ENCODE results near the gene LSM3.
A peak's percentile ranks its signal among the peaks of the same experiment; 100 is the strongest.

LSM3 gene

DNA sequence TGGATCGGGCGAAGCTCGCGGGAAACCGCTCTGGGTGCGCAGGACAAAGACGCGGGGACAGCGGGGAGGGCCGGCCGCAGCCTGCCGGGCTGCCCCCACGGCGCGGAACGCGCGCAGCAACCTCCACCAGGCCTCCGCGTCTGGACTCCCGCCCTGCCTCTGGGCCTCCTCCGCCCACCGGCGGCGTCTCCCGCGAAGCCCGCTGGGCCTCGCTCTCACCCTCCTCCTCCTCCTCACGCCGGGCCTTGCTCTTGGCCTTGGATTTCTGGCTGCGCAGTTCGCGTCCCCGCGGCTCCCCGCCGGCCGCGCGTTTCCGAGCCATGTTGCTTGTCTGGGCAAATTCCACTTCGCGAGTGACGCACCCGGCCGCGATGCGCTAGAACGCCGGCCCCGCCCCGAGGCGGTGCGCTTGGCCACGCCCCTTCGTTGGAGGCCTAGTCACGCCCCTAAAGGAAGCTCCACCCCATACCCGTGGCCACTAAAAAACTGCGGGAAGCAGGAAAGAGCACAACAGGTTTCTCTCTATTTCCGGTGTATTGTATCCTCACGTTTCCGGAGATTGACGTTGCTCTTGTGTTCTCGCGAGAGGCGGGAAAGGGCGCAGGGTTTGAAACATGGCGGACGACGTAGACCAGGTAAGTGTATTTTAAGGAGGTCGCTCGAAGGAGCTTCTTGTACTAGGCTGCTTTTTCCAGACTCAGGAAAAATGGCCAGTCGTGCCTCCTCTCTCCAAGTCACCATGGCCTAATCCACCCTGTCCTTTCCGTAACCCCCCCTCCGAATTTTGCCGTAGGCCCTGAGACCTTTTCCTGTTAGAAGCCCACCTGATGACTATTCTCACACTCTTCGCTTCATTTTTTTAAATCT lies at the start of gene LSM3, which contains the start of gene XPC:
Gene LSM3 (plus strand): TSS at position 571 of the 867 bp plus-strand sequence. CDS start 44 bp downstream, at position 615.
Gene XPC (minus strand): TSS at position 355 of the 867 bp plus-strand sequence. CDS start 33 bp downstream, at position 322.
- peak; percentile 98 to 99 for DNase-seq

DNA sequence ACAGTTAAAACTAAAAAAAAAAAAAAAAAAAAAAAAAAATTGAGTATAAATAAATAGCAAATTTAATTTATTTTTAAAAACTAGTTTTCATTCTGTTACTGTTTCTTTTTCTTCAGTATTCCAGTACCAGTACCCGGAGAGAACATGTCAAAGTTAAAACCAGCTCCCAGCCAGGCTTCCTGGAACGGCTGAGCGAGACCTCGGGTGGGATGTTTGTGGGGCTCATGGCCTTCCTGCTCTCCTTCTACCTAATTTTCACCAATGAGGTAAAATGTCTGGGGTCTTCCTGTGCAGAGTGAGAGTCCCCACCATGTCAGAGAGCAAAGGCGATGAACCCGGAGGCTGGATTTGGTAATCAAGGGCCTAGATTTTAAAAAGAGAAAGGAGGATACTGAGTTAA lies 49.3 kb upstream of the LSM3 start:
- no peak for DNase-seq

DNA sequence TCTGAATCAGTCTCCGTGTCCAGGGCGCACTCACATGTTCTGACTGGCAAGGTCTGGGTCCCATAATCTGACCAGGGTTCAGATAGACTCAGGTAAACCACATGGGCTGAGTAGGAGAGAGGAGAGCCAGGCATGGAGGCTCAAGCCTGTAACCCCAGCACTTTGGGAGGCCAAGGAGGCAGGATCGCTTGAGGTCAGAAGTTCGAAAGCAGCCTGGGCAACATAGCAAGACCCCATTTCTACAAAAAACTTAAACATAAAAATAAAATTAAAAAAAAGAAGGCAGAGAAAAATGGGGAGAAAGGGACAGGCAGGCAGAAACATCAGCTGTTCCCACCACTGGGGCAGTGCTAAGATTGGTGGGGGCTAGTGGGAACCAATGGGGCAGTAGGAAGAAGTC lies 48.4 kb upstream of the LSM3 start:
- no peak for DNase-seq

DNA sequence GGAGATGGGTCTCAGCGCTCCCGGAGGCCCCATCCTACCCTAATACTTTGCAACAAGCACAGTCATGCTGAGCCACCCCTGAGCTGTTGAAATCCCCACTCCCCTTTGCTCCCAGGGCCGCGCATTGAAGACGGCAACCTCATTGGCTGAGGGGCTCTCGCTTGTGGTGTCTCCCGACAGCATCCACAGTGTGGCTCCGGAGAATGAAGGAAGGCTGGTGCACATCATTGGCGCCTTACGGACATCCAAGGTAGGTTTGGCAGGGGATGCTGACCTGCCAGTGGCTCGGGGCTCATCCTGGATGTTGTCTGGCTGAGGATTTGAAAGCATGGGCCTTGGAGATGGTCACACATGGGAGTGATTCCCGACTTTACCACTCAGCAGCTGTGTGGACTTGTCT lies 47.9 kb upstream of the LSM3 start:
- DNase-seq, result no peak

DNA sequence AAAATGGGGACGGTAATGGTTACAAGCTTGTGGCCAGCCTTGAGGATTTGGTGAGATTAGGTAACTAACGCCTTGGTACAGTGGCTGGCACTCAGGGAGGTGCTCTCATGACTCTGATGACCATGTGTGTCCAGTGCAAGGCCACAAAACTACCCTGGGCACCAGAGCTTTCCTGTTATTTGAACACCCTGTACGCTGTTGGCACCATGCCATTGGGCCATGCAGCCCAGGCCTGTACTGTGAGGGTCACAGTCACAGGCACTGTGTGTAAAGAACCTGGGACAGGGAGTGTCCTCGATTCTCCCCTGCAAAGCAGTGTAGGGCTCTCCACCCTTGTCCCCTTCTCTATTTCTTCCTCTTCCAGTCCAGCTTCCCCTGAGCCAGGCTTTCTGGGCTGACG lies 47.5 kb upstream of the LSM3 start:
- DNase-seq, result no peak

DNA sequence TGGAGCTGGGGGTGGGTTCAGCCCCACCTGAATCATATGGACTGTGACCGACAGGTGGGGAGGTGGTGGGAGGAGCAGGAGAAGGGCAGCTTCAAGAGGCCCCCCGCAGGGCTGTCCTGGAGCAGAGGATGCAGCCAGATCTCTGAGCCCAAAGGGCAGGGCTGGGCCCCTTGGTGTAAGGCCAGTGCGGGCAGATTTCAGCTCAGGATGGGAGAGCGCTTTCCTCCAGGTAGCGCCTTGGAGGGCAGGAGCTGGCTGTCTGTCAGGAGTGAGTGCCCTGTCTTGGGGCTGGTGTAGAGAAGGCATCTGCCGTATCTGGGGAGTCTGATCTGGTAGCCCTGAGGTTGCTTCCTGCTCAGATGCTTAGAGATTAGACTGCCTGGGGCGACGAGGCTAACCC lies 46.5 kb upstream of the LSM3 start:
- DNase-seq, result no peak

DNA sequence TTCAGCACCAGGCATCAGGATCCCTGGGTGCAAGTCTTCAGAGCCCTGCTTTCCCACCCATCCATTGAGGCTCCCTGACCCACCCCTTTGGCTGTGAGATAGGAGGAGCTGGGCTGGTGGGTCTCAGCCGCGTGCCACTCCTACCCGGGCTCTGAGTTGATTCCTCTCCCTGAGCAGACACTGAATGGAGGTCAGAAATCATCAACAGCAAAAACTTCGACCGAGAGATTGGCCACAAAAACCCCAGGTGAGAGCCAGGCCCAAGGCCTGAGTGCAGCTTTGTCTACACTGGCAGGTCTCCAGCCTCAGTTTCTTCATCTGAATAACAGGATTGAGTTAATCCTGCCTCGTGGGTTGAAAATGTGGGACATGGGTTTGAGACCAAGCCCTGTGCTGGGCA lies 45.9 kb upstream of the LSM3 start:
- no peak for DNase-seq

DNA sequence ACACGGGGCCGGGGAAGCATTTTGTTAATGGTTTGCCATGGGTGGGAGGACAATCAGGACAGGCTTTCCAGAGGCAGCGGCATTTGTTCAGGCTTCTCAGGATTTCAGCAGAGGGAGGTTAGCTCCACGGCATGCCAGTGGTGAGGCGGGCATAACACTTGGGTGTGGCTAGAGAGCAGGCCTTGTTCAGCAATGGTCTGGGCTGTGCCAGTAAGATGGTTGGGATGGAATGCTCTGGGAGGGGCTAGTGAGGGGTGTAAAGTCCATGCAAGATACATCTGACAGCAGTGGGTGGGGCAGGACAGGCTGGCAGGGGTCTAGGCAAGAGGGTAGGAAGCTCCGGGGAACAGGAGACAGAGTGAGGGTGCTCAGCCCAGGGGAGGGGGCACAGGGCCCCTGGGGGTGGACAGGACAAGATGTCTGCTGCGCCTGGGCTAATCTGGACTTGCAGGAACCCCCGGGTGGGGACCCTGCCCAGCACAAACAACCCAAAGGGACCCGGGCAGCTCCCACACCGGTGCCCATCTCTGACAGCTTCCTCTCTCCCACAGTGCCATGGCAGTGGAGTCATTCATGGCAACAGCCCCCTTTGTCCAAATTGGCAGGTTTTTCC lies 45.3 kb upstream of the LSM3 start:
- no peak for DNase-seq

DNA sequence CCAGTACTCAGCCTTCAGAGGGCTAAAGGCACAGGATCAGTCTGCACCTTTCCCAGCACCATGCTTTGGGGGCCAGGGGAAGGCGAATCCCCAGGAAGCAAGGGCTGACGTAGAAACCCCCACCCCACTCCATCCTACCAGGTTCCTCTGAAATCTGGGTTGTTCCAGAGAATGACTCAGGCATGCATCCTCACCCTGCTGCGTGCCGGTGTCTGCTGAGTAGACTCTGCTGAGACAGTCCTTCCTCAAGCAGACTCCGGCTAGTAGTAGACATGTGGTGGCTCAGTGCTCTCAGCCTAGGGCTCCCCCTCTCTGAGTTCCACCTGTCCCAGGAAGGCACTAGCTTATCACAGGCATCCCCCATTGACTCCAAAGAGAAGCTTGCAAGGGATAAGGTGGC lies 44.7 kb upstream of the LSM3 start:
- no peak for DNase-seq

DNA sequence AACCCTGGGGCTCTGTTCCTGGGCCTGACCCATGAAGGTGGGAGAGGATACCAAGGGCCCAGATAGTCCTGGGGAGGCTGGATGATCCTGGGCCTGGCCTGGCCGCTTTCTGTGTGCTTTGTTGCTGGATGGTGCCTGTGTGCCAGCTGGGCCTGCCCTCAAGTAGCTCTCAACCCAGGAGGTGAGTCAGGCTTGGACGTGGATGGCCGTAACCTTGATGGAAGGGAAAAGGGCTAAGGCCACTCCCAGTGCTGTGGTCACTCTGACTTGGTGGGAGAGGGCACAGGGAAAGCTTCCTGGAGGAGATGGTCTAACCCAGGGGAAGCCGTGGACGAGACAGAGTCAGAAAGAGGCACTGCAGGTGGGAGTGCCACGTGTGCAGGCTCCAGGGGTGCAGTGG lies 44.3 kb upstream of the LSM3 start:
- DNase-seq, result no peak

DNA sequence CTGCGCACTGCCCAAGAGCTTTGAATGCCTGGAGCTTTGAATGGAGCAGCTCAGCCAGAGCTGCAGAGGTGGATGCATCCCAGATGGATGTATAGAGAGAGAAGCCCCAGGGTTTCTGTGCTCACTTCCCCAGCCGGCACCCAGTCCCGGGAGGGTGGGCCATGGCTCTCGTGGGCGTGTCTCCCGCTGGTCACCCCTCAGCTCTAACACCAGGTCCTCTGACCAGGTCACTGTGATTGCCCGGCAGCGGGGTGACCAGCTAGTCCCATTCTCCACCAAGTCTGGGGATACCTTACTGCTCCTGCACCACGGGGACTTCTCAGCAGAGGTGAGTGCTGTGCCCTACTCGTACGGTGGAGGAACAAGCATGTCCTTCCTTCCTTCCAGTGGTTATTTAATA lies 43.0 kb upstream of the LSM3 start:
- DNase-seq, result no peak

DNA sequence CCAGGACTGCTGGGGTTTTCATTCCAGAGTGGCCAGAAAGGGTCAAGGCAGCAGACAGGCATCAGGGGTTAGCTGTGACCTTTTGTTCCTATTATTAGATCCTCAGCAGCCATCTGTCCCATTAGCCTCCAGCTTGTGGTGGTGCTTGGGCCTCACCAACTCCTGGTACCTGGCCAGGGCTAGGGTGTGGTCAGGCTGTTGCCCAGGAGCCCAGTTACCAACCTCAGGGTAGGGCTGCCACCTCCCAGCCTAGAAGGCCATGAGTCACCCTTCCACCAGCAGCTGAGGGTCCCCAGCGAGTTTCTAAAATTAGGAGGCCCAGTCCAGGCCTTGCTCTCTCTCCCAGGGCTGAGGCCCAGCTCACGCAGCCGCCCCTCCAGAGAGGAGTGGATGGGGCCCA lies 41.6 kb upstream of the LSM3 start:
- DNase-seq, result no peak

DNA sequence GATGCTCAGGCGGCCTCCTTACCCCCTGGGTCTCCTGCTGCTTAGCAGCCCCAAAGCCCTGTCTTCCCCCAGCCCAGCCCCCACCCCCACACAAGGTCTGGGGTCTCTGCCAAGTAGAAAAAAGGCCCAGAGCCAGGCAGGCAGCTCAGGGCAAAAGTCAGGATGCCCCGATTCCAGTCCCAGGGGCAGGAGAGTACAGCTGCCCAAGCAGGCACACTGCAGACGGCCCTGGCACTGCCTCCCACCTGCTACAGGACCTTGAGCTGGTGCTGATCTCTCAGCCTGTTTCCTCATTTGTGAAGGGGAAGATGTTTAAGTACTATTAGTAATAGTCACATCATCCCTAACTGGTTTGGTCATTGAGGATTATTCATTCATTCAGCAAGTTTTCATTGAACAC lies 41.2 kb upstream of the LSM3 start:
- DNase-seq, result no peak

DNA sequence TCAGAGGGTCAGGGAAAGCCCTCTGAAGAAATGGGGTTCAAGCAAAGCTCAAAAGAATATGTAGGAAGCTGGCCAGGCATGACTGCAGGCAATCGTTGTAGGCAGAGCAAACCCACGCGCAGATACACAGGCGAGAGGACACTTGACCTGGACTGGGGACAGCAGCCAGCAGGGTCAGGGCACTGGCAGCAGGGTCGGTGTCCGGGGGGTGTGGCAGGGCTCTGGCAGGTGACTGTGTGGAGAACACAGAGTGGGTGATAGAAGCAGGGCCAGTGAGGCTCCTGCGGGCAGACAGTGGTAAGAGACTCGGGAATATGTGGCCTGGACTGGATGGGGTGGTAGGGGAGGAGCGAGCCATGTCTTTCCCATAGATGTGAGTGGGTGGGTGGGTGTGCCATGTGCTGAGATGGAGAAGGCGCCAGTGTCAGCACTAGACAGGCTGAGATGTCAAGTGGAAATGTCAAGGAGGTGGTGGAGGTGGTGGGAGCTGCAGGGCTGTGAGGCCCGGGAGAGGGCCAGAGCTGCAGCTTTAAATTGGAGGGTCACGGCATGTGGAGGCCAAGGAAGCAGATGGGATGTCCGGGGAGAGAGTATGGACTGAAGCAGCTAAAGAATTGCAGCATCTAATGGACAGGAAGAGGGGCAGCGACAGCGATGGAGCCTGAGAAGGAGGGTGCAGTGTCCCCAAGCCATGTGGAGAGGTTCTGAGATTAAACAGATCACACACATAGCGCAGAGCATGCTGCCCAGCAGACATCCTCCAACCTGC lies 40.3 kb upstream of the LSM3 start:
- no peak for DNase-seq

DNA sequence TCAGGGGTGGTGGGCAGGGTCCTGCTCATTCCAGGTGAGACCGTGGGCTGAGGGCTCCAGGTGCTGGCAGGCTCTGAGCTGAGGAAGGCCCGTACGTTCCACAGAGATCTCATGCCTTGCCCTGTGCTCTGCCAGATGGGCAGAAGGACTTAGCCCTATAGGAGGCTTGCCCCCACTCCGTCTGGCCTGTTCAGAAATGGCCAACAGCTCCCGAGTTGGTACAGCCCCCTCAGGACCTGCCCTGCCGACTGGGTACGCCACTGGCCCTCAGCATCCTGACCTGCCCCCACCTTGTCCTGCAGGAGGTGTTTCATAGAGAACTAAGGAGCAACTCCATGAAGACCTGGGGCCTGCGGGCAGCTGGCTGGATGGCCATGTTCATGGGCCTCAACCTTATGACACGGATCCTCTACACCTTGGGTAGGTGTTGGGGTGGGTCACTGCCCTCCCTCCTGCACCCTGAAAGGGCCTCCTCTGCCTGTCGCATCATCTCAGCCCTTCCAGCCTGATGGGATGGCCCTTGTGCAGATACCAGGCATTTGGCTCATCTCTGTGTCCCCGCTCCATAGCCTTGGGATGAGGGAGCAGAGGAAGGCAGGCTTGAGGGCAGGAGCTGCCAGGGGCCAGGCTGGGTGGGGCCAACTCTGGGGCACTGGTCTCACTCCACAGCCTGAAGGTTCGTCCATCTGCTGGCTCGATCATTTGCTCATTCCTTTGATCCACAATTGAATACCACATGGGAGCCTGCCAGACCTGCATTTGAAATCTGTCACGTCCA lies 39.5 kb upstream of the LSM3 start:
- no peak for DNase-seq

DNA sequence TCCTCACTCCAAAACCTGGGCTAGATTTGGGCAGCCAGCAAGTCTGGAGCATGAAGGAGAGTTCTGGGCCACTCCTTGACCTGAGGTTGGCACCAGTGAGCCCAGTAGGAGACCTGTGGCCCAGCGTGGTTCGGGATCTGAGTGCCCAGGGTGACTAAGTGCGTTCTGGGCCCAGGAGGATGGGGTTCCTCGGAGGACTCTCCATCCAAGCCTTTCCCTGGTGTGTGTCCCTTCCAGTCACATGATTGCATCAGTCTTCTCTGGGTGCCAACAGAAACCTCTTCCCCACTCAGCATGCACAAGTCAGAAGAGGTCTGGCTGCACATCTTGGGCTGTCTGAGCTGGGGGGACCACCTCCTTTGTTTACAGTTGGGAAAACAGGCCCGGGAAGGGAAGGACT lies 38.8 kb upstream of the LSM3 start:
- DNase-seq, result no peak

DNA sequence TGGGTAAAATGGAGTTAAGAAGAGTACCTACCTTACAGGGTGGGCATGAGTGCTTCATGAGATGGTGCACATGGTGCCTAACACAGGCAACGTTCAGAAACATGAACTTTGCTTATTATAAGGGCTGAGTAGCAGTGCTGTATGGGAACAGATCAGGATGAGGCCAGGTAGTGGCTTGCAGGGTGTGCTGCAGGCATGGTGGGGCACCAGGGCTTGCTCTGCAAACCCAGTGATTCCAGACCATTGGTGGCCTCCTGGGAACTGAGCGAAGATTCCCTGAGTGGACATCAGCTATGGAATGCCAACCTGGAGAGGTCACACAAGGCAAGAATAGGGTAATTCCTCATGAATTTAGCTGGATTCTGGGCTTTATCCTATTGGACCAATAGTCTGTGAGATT lies 37.9 kb upstream of the LSM3 start:
- DNase-seq, result no peak

DNA sequence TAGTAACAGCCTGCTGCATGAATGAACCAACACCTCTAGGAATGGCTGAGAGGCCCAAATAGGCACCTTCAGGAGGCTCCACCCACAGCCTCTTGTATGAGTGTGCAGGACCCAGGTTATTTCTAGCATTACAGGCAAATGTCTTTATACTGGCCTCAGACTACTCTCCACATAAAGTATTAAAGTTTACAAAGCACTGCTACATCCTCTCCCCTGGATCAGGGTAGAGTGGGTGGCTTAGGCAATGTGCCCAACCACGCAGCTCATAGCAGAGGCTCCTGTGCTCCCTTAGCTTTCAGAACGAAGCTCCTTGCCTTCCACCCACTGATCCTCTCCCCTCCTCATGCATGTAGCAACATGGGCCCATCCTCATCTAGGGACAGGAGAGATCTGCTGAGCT lies 37.5 kb upstream of the LSM3 start:
- no peak for DNase-seq

DNA sequence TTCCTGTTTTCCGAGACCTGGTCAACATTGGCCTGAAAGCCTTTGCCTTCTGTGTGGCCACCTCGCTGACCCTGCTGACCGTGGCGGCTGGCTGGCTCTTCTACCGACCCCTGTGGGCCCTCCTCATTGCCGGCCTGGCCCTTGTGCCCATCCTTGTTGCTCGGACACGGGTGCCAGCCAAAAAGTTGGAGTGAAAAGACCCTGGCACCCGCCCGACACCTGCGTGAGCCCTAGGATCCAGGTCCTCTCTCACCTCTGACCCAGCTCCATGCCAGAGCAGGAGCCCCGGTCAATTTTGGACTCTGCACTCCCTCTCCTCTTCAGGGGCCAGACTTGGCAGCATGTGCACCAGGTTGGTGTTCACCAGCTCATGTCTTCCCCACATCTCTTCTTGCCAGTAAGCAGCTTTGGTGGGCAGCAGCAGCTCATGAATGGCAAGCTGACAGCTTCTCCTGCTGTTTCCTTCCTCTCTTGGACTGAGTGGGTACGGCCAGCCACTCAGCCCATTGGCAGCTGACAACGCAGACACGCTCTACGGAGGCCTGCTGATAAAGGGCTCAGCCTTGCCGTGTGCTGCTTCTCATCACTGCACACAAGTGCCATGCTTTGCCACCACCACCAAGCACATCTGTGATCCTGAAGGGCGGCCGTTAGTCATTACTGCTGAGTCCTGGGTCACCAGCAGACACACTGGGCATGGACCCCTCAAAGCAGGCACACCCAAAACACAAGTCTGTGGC lies 36.8 kb upstream of the LSM3 start:
- DNase-seq, result no peak

DNA sequence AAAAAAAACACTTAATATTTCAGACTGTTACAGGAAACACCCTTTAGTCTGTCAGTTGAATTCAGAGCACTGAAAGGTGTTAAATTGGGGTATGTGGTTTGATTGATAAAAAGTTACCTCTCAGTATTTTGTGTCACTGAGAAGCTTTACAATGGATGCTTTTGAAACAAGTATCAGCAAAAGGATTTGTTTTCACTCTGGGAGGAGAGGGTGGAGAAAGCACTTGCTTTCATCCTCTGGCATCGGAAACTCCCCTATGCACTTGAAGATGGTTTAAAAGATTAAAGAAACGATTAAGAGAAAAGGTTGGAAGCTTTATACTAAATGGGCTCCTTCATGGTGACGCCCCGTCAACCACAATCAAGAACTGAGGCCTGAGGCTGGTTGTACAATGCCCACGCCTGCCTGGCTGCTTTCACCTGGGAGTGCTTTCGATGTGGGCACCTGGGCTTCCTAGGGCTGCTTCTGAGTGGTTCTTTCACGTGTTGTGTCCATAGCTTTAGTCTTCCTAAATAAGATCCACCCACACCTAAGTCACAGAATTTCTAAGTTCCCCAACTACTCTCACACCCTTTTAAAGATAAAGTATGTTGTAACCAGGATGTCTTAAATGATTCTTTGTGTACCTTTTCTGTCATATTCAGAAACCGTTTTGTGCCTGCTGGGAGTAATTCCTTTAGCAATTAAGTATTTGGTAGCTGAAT lies 35.9 kb upstream of the LSM3 start:
- DNase-seq, result peak; percentile 79 to 90
